ENCODE results near the gene CERT1. TPM values are rescaled to one million over a fixed set of nuclear protein-coding genes. Genes with fewer than 3 reads are reported as not detected.

CERT1 gene, protein sequence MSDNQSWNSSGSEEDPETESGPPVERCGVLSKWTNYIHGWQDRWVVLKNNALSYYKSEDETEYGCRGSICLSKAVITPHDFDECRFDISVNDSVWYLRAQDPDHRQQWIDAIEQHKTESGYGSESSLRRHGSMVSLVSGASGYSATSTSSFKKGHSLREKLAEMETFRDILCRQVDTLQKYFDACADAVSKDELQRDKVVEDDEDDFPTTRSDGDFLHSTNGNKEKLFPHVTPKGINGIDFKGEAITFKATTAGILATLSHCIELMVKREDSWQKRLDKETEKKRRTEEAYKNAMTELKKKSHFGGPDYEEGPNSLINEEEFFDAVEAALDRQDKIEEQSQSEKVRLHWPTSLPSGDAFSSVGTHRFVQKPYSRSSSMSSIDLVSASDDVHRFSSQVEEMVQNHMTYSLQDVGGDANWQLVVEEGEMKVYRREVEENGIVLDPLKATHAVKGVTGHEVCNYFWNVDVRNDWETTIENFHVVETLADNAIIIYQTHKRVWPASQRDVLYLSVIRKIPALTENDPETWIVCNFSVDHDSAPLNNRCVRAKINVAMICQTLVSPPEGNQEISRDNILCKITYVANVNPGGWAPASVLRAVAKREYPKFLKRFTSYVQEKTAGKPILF
- 4.5 and 5.3 TPM in 2 replicates for polyA plus RNA-seq (2012; rRNA removed)
- 6.6 and 7.3 TPM in 2 replicates for polyA plus RNA-seq (2012; cell fraction: cytosol; rRNA removed)
- polyA plus RNA-seq (2012; cell fraction: nucleus; rRNA removed) = 4.2 and 5.1 TPM in 2 replicates

DNA sequence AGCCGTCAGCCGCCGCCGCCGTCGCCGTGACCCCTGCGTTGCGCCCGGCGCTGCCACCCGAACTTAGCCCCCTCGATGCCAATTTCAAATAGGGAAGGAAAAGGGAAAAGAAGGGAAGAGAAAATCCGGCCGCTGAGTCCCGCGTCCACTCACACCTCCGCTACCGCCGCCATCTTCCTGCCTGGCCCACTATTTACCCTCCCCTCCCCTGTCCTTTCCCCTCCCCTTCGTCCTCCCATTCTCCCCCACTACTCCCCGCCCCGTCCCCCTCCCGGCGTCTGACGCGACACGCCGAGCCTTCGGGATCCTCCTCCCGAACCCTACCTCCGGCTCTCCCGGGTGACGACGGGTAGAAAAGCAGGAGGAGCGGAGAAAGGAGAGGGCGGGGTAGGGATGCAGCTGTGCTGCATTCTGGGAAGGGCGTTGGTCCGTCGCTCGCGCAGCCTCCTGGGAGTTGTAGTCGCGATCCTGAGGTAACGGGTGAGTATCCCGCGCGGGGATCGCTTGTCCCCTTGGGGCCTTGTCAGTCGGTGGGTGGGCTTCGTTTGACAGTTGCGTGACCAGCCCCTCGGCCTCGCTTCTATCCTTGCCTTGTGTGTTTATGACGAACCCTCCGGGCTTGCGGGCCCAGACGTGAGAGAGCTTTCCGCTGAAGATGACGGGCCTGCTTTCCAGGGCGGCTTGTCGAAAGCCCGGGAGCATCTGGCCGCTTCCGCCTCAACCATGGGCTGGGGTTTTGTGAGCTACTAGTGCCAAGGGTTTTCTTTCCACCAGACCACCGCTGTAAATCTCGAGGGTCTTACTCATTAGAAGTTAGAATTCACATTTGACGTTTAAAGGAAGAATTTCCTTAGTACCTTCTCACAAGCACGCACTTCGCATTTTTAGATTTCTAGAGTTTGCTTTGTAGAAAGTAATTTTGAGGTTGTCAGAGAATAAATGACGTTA, at the start of gene CERT1, which contains the start of gene POLK:
TSS of gene CERT1 (minus strand) at position 195 of the 948 bp plus-strand sequence. CDS start 422 bp downstream, outside the sequence.
TSS of gene POLK (plus strand) at position 457 of the 948 bp plus-strand sequence.
- Histone ChIP-seq H3K4me3 (ENCODE audit: low read depth in 2 of 2, low read length in 1 of 2) (peak within 1 kb of the TSS; percentile 85 to 98), H3K79me2 (ENCODE audit: insufficient read depth) (peaks cover 92% of the 10 kb centered on the region), H4K20me1 (ENCODE audit: insufficient read depth) (no peaks in the 10 kb centered on the region; the same call in 1 of the 2 replicates), H3K9me3 (no peaks in the 10 kb centered on the region), H3K9ac (peak within 1 kb of the TSS; percentile 79), H2AFZ (ENCODE audit: low read depth) (peak within 1 kb of the TSS; percentile 81), H3K9me2 (no peaks in the 10 kb centered on the region), H3K36me3 (replicated peaks in 1 of 2; ENCODE audit: control insufficient read depth in 1 of 2, insufficient read depth in 2 of 2, low read length in 1 of 2) (peaks cover 0 to 5% of the 10 kb centered on the region in 2 experiments), H3K4me2 (peak within 1 kb of the TSS; percentile 83), H3K27ac (ENCODE audit: low read depth in 2 of 2, low read length in 1 of 2) (peak within 1 kb of the TSS; percentile 85 to 93), H3K4me1 (ENCODE audit: control insufficient read depth in 1 of 2, insufficient read depth in 2 of 2, low read depth in 1 of 2, low read length in 1 of 2) (peaks cover 3 to 6% of the 10 kb centered on the region in 2 experiments; a peak in 2 of 4 replicates), H3F3A (replicated peaks; ENCODE audit: insufficient read depth) (peaks cover 10% of the 10 kb centered on the region), H3K27me3 (ENCODE audit: insufficient read depth) (no peaks in the 10 kb centered on the region)
- POLR2A ChIA-PET = interaction anchor here (1.2 kb wide), 1 partner anchor 206 kb away, joined by 5 read pairs; the partner anchor contains the start of gene POC5
- CTCF ChIA-PET = no interaction called here
- WGBS (ENCODE audit: low lambda C conversion rate) = 2% methylated on average over 48 of the region's 71 CpGs
- peak; percentile 97 for DNase-seq
- TF ChIP-seq EP300 (IDR thresholded peaks at IDR 0.05; ENCODE audit: borderline replicate concordance in 1 of 2, low read depth in 1 of 2, low read length in 1 of 2) (no peak), MXI1 (IDR thresholded peaks at IDR 0.05; ENCODE audit: low read depth, low read length) (peak; percentile 38; the same call in 1 of the 2 replicates), USF1 (IDR thresholded peaks at IDR 0.05; ENCODE audit: borderline replicate concordance, low read depth) (no peak), ELF1 (IDR thresholded peaks at IDR 0.05) (peak; percentile 54; the same call in 1 of the 2 replicates), CHD2 (IDR thresholded peaks at IDR 0.05; ENCODE audit: low read length, partially characterized antibody) (peak; percentile 70), NFIC (IDR thresholded peaks at IDR 0.05; ENCODE audit: borderline replicate concordance) (no peak), SIN3A (IDR thresholded peaks at IDR 0.05; ENCODE audit: borderline replicate concordance, low read depth, low read length) (peak; percentile 34; the same call in 1 of the 2 replicates), PBX3 (IDR thresholded peaks at IDR 0.05) (no peak), MEF2A (IDR thresholded peaks at IDR 0.05; ENCODE audit: borderline replicate concordance, low read depth) (no peak), RCOR1 (IDR thresholded peaks at IDR 0.05; ENCODE audit: low read length) (no peak), YY1 (IDR thresholded peaks at IDR 0.05; ENCODE audit: low read depth) (peak; percentile 90), FOSL2 (IDR thresholded peaks at IDR 0.05; ENCODE audit: borderline replicate concordance, low read depth) (0 out of 2 replicates have a peak, but pooled peaks have one; percentile 12), POLR2AphosphoS5 (IDR thresholded peaks at IDR 0.05; ENCODE audit: low read depth, low read length) (peak; percentile 69), CTCF (IDR thresholded peaks at IDR 0.05) (no peak), NRF1 (IDR thresholded peaks at IDR 0.05; ENCODE audit: low read depth, low read length) (peak; percentile 66), GATA2 (CRISPR knock-in tag; IDR thresholded peaks at IDR 0.05) (no peak), REST (IDR thresholded peaks at IDR 0.05; ENCODE audit: low read depth, low read length) (no peak), RAD21 (IDR thresholded peaks at IDR 0.05; ENCODE audit: low read length) (0 out of 2 replicates have a peak, but pooled peaks have one; percentile 16), RXRA (IDR thresholded peaks at IDR 0.05; ENCODE audit: borderline replicate concordance, low read depth) (no peak)
- TF ChIP-seq, protein P1, sequence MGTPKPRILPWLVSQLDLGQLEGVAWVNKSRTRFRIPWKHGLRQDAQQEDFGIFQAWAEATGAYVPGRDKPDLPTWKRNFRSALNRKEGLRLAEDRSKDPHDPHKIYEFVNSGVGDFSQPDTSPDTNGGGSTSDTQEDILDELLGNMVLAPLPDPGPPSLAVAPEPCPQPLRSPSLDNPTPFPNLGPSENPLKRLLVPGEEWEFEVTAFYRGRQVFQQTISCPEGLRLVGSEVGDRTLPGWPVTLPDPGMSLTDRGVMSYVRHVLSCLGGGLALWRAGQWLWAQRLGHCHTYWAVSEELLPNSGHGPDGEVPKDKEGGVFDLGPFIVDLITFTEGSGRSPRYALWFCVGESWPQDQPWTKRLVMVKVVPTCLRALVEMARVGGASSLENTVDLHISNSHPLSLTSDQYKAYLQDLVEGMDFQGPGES (IDR thresholded peaks at IDR 0.05; ENCODE audit: low read depth, low read length) = no peak

Data from SK-N-SH (cell line).